Nucleus accumbens (tissue), 56 donors: ENCODE data around the gene C16orf92.
A peak's percentile ranks its signal among the peaks of the same experiment; 100 is the strongest.
"Not testable (repeated sequence)": the region's sequence is repeated elsewhere in the genome, so short reads cannot be mapped to it uniquely, and the experiment has no call there.

Experiments used
- DNase-seq, 56 donors: peaks; one replicate each; lab custom pipeline; 2025; lab: John Stamatoyannopoulos, UW

The C16orf92 gene

GRCh38 chr16:30023586-30023985 is 588 bp downstream of the C16orf92 start:
- no peak for DNase-seq

- DNase-seq = no peak
Observed at GRCh38 chr16:30024451-30024850, 1.5 kb downstream of the C16orf92 start.

- no peak for DNase-seq
Observed at GRCh38 chr16:30025156-30025555, 2.2 kb downstream of the C16orf92 start.

DNA sequence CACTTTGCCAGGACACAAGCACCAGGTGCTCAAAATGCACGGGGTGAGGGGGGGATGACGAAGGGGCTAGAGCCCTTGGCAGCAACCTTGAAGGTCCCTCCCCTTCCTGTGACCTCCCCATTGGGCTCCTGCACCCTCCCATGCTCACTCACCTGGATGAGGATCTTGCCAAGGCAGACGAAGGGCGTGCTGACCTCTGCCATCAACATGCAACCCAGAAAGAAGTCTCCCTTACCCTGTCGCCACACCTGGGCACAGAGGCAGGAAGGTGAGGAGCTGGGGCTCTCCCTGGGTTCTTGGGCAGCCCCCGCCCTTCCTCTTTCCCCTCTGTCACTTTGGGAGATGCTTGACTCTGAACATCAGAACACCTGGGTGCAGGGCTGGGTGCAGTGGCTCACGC is 2.6 kb downstream of the C16orf92 start:
- no peak for DNase-seq

- no peak for DNase-seq
Observed at GRCh38 chr16:30026449-30026848, 3.5 kb downstream of the C16orf92 start.

DNA sequence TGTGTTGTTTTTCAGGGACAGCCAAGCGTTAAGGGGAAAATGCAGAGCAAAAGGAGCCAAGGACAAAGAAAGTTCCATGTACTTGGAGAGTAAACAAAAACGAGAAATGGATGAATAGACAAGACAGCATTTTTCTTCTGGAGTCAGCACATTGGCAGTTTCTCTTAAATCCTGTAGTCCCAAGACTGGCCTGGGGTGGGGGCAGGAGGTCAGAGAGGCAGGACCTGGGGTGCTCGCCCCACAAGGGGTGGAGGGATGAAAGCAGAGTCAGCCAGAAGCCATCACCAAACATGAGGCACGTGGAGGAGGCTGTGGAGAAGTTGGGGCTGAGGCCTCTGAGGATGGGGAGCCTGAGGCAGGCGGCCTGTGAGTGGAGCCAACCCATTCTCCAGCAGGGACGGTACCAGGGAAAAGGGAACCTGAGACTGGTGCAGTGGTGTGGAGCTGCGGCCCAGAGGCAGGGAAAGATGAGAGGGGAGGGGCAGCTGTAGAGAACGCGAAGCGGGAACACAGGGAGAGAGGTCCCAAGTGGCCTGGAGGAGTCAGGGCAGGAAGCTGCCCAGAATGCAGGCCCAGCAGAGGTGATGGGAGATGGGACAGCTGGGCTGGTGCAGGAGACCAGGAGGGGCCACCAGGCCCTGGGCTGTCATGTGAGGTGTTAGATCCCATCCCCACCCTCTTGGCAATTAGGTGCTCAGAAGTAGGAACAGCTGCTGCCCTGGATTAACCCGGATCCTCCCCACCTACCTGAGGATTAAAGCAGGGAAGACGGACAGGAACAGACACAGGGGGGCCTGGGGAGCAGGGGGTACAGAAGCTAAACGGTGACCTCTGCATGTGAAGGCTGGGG is 4.8 kb downstream of the C16orf92 start:
- DNase-seq = no peak

DNA sequence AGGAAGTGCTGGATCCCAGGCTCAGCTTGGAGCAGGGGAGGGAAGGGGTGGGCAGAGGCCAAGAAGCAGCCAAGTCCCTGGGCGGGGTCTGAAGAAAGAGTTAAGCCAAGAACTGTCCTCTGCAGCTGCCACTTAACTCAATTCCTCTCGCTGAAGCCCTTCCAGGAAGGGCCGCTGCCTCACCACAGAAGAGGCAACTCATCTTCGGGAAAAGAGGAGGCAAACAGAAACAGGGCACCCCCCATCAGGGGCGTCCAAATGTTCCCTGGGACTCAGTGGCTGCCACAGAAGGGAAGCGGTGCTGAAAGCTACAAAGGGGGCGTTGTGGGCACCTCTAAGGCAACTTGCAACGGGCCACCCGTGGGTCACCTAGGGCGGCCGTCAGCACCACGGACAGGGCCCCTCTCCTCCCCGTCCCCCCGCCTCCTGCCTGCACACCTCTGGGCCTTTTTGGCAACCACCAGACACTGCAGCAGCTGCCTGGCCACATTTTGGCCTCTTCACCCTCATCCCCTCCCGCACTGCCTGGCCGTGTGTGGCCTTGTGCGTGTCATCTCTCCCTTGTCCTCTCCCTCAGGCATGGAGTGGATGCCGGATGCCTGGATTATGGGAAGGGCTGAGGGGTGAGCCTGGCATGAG is 5.6 kb downstream of the C16orf92 start:
- no peak for DNase-seq

- no peak for DNase-seq
Observed at GRCh38 chr16:30030011-30030685, 7.2 kb downstream of the C16orf92 start.

GRCh38 chr16:30030841-30031413 is 7.9 kb downstream of the C16orf92 start, which contains the start of gene TLCD3B:
TLCD3B (minus strand) TSS chr16:30031271; CDS start chr16:30030527, 744 bp downstream.
- DNase-seq = peak in 16 of 56 donors; percentile 6 to 55 (median 28)

DNA sequence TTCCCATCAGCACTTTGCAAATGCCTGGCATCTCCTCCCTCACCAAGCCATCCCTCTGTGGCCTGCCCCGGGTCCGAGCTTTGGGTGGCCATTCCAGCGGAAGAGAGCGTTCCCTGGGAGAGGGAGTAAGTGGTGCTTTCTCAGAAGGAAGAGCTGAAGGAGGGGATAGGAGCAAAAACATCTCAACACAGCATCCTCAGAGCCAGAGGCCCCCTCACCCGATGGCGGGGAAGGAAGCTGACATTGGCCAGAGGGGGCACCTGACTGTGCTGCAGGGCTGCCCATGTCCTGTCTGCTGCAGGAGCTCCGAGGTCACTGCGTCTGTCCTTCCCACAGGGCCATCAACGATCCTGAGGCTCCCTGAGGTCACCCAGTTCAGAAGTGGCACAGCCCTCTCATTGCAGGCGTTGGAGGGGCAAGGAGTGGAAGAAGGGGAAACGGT is 8.5 kb downstream of the C16orf92 start:
- peak in 1 of 56 donors; percentile 26 for DNase-seq

DNA sequence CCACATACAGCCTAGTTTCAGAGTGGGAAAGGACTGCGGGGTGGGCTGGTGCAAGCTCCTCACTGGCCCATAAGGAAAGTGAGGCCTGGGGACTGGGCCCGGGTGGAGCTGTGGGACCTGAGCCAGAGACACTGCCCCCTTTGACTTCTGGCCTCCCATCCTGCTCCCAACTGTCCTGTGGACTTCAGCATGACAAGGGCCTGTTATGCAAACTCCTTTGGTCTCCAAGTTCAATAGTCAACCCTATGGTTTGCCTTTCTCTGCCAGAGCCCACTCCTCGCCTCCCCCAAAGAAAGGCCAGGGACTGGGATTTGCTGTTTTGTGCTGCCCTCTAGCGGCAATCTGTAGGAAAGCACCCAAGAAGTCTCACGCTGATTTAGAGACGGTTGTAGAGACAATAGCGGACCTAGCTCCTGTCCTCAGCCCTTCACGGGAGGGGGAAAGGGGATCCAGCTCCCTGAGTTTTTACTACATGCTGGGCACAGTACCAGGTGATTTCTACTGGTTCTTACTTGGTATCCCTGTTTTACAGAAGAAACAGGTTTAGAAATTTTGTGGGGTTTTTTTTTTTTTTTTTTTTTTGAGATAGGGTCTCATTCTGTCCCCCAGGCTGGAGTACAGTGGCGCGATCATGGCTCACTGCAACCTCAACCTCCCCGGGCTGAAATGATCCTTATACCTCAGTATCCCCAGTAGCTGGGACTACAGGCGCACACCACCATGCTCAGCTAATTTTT is 9.3 kb downstream of the C16orf92 start:
- peak in 27 of 56 donors; percentile 7 to 73 (median 34) for DNase-seq

- DNase-seq = no peak
Observed at GRCh38 chr16:30033270-30033669, 10.3 kb downstream of the C16orf92 start.

- no peak for DNase-seq
Observed at GRCh38 chr16:30040221-30040620, 17.2 kb downstream of the C16orf92 start.

DNA sequence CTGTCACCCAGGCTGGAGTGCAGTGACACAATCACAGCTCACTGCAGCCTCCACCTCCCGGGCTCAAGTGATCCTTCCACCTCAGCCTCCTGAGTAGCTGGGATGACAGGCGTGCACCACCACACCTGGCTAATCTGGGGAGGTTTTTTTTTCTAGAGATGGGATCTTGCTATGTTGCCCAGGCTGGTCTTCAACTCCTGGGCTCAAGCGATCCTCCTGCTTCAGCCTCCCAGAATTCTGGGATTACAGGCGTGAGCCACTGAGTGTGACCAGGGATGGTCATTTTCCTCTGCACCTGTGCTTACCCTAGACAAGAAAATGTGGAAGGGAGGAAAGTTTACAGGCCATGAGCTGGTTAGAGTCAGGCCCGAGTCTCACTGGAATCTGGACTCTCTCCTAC is 17.7 kb downstream of the C16orf92 start:
- not testable (repeated sequence) for DNase-seq

DNA sequence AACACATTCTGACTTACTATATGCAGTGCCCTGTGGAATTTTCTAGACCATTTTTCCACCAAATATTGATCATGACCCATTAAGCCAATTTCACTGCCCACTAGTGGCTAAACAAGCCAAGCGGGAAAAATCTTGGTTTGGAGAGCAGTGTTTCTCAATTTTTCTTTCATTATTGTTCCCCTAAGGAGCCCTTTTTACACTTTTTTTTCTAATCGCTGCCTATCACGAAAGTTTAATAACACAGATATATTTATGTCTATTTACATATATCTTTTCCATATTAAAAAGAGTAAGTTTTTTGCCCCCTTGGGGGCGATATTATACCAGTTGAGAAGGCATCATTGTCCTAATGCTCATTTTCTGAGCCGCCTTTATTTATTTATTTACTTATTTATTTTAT is 18.8 kb downstream of the C16orf92 start:
- DNase-seq = no peak

- no peak for DNase-seq
Observed at GRCh38 chr16:30046178-30046577, 23.2 kb downstream of the C16orf92 start.

DNA sequence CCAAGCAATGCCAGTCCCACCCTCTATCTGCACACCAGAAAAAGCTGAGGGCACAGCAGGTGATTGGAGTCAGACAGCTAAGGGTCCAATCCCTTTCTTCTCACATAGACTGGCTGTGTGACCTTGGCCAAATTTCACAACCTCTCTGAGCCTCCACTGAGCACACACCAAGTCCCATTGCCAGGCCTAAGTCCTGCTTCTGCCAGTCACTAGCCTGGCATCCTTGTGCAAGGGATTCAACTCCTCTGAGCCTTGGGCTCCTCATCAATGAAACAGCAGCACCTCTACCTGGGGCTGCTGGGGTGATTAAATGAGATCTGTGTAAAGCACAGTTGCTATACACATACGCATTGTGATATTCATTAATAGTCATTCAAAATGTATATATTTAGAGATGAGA is 23.6 kb downstream of the C16orf92 start:
- DNase-seq = no peak

- peak in 44 of 56 donors; percentile 8 to 89 (median 51) for DNase-seq
Observed at GRCh38 chr16:30049871-30050270, 26.9 kb downstream of the C16orf92 start.

- DNase-seq = no peak
Observed at GRCh38 chr16:30051518-30051917, 28.5 kb downstream of the C16orf92 start.
